GM18498 (cell line): ENCODE results near the gene COX7A2L.
"Not testable (repeated sequence)": the region's sequence is repeated elsewhere in the genome, so short reads cannot be mapped to it uniquely, and the experiment has no call there.

ENCODE experiments used
- ATAC-seq: cut with Tn5 transposase; IDR thresholded peaks from one replicate; pipeline ENCODE4 v1.9.1; 2021; ENCODE audit warnings: mild to moderate bottlenecking, moderate library complexity; ENCODE audit not compliant: unreplicated experiment

The COX7A2L gene

GRCh38 chr2:42368817-42369531 is 8.0 kb upstream of the COX7A2L start:
- no peak for ATAC-seq

- no peak for ATAC-seq
Observed at GRCh38 chr2:42367835-42368234, 6.8 kb upstream of the COX7A2L start.

DNA sequence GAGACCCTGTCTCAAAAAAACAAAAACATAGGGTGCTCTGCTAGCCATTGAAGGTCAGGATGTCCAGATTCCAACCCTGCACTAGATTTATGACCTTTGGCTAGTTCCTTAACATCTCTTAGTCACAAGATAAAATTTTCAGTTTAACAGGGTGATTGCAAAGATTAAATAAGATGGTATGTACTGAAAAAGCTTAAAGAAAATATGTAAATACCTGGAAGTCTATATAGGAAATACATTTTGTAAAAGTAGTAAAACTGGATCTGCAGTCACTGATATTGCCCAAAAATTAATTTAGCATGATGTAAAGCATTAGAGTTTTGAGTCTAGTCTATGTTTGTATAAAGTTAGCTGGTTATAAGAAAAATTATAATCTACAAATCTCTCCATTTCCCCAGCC is 5.4 kb upstream of the COX7A2L start:
- no peak for ATAC-seq

GRCh38 chr2:42364658-42365057 is 3.6 kb upstream of the COX7A2L start:
- ATAC-seq: no peak

DNA sequence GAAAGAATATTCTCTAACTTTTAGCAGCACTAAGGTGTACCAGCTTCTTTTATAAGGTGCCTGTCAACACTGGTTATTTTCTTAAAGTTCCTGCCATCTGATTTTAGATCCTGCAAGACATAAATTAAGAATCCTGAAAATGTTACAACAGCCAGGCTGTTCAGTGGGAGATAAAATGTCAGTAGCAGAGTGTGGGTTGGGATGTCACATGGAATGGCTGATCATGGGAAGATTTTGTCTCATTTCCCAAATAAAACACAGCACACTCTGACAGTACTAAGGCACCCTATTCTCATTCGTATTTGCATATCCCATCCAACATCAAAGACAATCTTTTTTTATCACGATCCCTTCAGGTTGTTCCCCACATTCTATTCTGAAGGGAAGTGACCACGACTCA is 2.4 kb upstream of the COX7A2L start:
- ATAC-seq: no peak

DNA sequence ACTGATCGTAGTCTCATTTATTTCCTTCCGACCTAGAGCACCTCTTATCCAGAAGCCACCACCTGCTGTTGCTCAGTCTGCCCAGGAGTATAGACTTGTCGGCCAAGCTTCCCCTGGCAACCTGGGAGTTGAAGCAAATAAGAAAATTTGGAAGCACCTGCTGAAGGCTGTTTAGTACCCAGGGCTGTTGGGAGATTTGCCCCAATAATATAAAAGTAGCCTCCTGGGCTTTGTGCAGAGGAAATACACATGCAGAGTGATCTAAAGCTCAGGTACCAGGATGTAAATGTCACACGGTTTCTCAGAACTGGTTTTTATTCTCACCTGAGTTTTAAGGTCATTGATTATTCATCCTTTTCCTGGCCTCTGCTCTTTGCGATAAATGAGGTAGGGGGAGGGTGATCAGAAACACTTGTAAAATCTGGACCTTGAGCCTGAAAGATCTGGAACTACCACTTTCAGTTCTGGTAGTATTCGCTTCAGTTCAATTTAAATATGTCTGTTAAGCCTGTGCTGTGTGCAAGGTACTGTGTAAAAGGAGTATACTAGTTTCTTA is 789 bp upstream of the COX7A2L start:
- no peak for ATAC-seq

- no peak for ATAC-seq
Observed at GRCh38 chr2:42360493-42360889, 526 bp downstream of the COX7A2L start.

GRCh38 chr2:42359965-42360483 is 993 bp downstream of the COX7A2L start:
- no peak for ATAC-seq

DNA sequence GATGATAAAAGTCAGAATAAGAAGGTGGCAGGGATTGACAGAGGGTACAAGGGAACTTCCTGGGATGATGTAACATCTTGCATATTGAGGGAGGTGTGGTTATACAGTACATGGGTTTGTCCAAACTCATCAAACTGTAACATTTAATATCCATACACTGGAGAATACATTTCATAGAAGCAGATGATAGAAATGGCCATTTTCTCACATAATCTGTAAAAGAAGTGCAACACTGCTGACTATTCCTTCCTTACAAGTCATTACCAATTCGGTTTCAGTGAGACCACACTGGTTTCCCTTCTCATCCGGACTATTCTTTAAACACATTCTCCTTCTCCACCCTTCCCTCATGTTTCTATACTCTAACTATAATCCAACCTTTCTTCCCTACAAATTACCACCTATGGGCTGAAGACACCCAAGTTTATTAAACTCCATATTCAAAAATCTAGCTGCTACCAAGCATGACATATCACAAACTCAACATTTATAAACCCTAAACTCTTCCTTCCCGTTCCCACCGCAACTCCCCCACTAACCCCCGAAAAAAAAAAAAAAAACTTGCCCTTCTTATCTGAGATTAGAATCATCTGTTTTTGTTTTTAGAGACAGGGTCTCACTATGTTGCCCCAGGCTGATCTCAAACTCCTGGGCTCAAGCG is 1.6 kb downstream of the COX7A2L start:
- no peak for ATAC-seq

DNA sequence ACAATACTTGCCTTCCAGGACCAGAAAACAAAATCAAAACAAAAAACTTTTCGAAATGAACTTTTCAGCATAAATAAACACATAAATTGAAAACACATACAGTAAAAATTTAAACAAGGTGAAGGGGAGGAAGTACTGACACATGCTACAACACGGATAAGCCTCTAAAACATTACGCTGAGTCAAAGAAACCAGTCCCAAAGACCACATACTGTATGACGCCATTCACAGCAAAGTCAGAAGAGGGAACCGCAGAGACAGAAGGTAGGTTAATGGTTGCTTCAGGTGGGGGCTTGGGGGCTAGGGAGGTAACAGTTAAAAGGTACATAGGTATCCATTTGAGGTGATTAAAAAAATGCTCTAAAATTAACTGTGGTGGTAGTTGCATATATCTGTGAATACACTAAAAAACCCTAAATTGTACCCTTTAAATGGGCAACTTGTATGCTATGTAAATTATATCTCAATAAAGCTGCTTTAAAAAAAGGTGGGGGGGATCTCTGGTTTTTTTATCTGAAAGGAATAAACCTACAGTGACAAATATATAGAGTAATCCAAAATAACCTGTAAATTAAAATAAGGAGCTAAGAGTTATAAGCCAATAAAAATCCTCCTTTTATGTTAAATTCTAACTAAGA is 7.1 kb downstream of the COX7A2L start:
- no peak for ATAC-seq

GRCh38 chr2:42351864-42352263 is 9.2 kb downstream of the COX7A2L start:
- ATAC-seq: no peak

DNA sequence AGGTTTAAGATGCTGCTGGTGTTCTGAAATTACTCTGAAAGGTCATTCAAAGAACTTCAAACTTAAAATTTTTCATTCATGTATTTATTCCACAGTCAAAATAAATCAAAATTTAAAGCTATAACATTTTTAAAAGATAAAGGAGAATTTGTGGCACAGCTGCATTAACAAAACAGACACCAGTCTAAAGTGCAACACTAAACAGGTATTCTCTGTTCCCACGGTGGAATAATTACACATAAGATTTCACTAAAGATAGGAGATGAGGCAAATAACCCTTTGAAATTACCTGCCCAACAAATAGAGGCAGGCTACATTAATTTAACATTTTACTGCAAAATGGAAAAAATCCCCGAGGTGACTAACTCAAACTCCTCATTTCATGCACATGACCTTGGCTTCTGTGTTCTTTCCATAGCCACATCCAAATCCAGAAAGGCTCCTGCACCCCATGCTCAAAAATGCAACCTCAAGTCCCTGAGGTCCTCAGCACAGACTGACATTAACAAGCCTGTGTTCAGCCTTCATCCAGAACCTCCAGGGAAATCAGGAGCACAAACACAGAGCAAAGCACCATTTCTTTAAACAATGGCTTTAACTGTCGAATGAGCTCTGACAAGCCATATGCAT is 10.5 kb downstream of the COX7A2L start:
- no peak for ATAC-seq

- ATAC-seq: no peak
Observed at GRCh38 chr2:42348113-42348805, 12.8 kb downstream of the COX7A2L start.

DNA sequence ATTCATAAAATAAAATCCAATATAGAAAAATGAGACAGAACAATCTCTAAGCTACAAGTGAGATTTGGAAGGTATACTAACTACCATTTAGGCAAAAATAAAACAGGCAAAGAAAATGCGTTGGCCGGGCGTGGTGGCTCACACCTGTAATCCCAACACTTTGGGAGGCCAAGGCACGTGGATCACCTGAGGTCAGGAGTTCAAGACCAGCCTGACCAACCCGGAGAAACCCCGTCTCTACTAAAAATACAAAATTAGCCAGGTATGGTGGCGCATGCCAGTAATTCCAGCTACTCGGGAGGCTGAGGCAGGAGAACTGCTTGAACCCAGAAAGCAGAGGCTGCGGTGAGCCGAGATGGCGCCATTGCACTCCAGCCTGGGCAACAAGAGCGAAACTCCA is 13.5 kb downstream of the COX7A2L start:
- ATAC-seq: not testable (repeated sequence)

- not testable (repeated sequence) for ATAC-seq
Observed at GRCh38 chr2:42346856-42347255, 14.2 kb downstream of the COX7A2L start.

DNA sequence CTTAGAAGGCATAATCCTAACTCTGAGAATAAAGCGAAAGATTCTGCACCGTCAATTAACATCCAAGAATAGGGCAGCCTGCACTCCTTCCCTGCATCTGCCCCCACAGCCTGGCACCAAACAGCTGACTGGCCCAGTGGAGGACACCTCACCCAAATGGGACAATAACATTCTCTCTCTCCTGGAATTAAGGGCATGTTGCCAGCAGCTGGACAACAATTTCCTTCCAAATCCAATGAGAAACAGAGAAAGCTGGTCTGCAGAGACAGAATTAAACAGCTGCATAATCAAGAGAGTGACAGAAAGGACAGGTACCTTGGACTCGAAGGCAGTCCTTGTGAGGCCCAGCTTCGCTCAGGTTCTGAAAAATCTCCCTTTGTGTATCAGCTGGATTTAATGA is 15.0 kb downstream of the COX7A2L start:
- no peak for ATAC-seq

DNA sequence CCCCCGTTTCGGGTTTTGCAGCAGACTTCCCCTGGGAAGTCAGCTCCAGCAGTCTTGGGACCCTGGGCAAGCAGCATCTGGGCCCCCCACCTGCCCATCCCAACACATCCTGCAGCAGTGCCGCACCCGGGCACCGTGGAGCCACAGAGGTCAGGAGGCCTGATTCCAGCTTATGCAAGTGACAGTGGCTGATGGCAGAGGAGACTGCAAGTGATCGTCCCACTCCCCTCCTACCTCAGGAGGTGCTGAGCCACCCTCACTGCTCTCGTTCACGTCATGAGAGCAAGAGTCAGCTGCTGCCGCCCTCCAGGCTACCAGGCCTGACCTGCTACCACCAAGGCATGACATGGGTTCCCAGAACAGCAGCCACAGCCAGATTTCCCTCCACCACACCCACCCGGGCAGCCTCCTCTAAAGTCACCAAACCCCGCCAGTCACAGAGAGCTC is 18.2 kb downstream of the COX7A2L start:
- ATAC-seq: no peak

GRCh38 chr2:42342061-42342794 is 18.8 kb downstream of the COX7A2L start:
- no peak for ATAC-seq

DNA sequence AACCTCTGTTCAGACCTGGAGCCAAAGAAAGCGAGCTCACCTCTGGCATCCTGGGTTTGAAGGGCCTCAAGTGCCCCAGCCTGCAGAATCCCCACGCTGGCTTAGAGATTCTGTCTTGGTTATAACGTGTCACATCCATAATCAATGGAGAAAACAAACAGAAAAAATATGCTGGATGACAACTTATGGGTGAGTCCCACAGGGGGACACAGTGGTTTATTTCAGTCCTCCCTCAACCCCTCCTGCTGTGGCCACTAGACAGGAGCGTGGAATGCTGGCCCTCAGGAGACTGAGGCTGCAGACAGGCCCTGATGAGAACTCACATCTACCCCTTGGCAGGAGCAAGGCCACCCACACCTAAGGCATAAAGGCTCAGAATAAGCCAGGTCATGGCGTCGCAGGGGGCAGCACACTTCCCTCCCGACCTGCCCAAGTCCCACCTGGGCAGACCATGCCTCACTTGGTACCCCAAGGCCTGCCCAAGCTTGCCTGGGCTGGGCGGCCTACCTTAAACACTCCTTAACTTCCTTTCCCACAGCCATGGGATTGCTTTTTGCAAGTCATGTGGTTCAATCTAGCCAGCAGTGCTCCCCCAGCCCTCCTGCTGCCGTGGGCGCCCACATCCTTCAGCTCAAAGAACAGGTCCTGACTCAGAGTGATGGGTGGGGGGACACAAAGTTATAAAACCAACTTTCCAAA is 19.9 kb downstream of the COX7A2L start:
- ATAC-seq: no peak
